Fibroblast of skin of back (primary cell): ENCODE measurements around the gene PFAS. TPM values are rescaled to one million over a fixed set of nuclear protein-coding genes. Genes with fewer than 3 reads are reported as not detected.
"Not testable (repeated sequence)": the region's sequence is repeated elsewhere in the genome, so short reads cannot be mapped to it uniquely, and the experiment has no call there.

Source experiments
- DNase-seq: peaks from one replicate; pipeline ENCODE4 v3.0.0-alpha.2; 2013
- polyA plus RNA-seq, 2 experiments: library from polyadenylated mRNA; unstranded; fragments of 120-200 nt; gene quantifications; one replicate each; pipeline ENCODE4 v1.2.1, GENCODE V29; 2013; ENCODE audit not compliant: insufficient read length in 2 of 2

PFAS gene, protein sequence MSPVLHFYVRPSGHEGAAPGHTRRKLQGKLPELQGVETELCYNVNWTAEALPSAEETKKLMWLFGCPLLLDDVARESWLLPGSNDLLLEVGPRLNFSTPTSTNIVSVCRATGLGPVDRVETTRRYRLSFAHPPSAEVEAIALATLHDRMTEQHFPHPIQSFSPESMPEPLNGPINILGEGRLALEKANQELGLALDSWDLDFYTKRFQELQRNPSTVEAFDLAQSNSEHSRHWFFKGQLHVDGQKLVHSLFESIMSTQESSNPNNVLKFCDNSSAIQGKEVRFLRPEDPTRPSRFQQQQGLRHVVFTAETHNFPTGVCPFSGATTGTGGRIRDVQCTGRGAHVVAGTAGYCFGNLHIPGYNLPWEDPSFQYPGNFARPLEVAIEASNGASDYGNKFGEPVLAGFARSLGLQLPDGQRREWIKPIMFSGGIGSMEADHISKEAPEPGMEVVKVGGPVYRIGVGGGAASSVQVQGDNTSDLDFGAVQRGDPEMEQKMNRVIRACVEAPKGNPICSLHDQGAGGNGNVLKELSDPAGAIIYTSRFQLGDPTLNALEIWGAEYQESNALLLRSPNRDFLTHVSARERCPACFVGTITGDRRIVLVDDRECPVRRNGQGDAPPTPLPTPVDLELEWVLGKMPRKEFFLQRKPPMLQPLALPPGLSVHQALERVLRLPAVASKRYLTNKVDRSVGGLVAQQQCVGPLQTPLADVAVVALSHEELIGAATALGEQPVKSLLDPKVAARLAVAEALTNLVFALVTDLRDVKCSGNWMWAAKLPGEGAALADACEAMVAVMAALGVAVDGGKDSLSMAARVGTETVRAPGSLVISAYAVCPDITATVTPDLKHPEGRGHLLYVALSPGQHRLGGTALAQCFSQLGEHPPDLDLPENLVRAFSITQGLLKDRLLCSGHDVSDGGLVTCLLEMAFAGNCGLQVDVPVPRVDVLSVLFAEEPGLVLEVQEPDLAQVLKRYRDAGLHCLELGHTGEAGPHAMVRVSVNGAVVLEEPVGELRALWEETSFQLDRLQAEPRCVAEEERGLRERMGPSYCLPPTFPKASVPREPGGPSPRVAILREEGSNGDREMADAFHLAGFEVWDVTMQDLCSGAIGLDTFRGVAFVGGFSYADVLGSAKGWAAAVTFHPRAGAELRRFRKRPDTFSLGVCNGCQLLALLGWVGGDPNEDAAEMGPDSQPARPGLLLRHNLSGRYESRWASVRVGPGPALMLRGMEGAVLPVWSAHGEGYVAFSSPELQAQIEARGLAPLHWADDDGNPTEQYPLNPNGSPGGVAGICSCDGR (N-terminal part only)
- polyA plus RNA-seq (2013, experiment 1 of 2; ENCODE audit: insufficient read length), result 32.4 TPM
- polyA plus RNA-seq (2013, experiment 2 of 2; ENCODE audit: insufficient read length), result 15.2 TPM

DNA sequence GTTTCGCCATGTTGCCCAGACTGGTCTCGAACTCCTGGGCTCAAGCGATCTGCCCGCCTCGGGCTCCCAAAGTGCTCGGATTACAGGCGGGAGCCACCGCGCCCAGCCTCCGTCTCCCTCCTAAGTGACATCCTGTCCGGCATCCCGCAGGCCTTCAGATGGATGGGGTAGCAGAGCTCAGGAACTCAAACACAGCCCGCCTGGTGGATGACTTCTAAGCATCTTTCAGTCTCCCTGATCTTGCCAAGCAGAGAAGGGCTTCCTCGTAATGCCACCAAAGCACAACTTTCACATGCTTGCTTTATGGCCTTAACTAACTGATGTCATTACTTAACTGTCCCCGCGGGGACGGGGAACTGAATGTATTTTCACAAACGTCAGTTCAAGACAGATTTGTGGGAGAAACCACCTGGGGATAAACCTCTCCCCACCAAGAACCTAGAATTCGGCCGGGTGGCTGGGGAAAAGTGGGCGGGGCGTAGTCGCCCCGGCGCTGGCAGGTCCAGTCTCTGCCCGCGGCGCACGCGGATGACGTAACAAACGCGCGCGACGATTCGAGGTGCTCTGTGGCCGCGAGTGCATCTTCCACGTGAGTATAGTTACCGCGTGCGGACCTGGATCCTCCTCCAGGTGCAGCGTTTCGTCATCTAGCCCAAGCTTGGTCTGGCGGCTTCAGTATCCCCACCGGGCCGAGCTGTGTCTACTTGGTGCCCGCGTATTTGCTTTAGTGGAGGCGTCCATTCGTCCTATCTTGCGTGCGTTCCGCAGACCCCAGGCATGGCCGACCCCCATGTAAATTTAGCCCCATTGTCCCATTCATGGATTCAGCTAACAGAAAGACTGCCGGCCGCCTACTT, at the start of gene PFAS:
Gene PFAS (plus strand): TSS at position 539 of the 857 bp plus-strand sequence. CDS start 4,649 bp downstream, outside the sequence.
- DNase-seq, result peak; percentile 91

GRCh38 chr17:8204761-8205555, 44.1 kb upstream of the PFAS start:
- no peak for DNase-seq

GRCh38 chr17:8206536-8206935, 42.6 kb upstream of the PFAS start:
- no peak for DNase-seq

GRCh38 chr17:8209907-8210760, 39.0 kb upstream of the PFAS start, which contains the start of gene AURKB:
Gene AURKB, minus strand, starts transcription at chr17:8210575. Its CDS starts 351 bp downstream, at chr17:8210224.
- peak; percentile 98 for DNase-seq

DNA sequence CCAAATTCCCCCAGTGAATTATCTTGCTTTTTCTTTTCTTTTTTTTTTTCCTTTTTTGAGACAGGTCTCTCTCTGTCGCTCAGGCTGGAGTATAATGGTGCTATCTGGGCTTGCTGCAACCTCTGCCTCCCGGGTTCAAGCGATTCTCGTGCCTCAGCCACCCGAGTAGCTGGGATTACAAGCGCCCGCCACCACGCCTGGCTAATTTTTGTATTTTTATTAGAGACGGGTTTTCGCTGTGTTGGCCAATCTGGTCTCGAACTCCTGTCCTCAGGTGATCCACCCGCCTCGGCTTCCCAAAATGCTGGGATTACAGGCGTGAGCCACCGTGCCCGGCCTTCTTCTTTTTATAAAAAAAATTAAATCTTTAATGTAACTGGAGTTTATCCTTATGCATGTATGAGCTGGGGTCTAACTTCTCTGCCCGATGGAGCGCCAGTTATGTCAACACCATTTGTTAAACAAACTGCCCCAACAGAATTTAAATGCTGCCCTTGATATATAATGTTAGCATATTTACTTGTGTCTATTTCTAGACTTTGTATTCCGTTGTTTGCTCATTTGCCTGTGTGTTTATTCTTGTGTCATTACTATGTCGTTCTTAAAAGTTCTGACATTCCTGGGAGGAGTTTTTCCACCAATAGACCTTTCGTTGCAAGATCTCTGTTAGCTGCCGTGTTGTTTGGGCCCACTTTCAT, 38.2 kb upstream of the PFAS start:
- DNase-seq, result no peak

DNA sequence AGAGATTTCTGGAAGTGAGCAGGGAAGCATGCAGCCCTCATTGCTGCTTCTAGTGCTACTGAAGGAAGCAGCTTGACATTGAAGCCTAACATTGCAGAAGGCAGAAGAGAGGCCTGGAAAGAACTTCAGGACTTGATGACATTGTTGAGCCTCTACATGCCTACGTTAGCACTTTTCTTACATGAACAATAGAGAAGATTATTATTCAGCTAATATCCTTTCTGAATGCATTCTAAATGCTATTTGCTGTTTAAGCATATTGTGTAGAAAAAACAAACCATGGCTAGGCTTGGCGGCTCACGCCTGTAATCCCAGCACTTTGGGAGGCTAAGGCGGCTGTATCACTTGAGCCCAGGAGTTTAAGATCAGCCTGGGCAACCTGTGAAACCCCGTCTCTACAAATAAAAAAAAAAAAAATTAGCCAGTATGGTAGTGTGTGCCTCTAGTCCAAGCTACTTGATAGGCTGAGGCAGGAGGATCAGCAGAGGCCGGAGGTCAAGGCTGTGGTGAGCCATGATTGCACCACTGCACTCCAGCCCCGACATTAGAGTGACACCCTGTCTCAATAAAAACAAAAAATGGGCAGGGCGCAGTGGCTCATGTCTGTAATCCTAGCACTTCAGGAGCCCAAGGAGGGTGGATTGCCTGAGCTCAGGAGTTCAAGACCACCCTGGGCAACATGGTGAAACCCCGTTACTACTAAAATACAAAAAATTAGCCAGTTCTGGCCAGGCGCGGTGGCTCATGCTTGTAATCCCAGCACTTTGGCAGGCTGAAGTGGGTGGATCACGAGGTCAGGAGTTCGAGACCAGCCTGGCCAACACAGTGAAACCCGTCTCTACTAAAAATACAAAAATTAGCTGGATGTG, 36.5 kb upstream of the PFAS start:
- no peak for DNase-seq

DNA sequence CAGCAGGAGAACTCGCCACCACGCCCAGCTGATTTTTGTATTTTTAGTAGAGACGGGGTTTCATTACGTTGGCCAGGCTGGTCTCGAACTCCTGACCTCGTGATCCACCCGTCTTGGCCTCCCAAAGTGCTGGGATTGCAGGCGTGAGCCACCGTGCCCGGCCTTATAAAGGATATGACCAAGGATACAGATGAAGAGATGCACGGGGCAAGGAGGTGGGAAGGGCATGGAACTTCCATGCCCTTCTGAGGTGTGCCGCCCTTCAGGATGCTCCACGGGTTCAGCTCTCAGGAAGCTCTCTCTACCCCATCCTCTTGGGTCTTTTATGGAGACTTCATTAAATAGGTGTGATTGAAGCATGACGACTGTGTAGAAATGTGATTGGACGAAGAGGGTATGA, 35.1 kb upstream of the PFAS start:
- not testable (repeated sequence) for DNase-seq

DNA sequence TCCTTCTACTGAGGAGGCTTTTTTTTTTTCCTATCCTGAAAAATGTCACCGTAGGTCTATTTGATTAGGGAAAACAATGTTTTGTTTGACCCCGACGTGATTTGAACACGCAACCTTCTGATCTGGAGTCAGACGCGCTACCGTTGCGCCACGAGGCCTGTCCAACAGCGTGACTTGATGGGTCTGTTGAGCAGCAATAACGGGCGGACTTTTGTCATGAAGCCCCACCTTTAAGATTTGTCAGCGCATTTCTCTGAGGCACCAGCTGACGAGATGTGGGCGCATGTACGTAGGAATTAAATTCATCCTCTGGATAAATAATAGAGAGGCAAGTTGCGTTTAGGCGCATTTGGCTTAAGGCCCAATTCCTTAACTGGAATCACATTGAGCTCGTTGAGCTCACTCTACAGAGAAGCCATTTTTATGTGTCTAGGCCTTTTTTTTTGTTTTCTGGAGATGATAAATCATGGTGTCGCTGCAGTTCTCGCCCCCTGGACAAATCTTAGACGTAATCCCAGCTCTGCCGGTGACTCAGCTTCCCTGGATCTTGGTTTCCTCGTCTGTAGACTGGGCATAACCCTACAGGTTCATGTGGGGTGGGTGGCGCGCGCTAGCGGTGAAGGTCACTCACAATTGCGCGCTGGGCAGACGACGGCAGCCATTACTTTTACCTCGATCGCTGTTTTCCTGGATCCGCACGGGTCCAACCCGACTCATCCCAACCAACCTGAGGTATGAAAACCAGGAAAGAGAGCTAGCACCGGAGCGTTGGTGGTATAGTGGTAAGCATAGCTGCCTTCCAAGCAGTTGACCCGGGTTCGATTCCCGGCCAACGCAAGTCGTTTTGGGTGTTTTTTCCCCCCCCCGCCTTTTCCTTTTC, 28.1 kb upstream of the PFAS start:
- peak; percentile 93 for DNase-seq

- peak; percentile 89 for DNase-seq
These were observed 27.3 kb upstream of the PFAS start for GRCh38 chr17:8221663-8222379.

DNA sequence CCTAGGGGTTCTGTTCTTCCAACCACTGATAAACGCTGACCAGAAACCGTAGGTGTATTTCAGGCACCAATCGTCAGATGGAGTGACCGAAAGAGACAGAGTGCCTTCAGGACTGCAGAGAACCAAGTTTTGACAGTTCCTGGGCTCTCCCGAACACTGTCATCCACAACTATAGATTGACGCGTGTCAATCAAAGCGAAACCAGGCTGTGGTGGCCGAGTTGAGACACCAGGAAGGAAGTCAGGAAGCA, 26.8 kb upstream of the PFAS start:
- no peak for DNase-seq

DNA sequence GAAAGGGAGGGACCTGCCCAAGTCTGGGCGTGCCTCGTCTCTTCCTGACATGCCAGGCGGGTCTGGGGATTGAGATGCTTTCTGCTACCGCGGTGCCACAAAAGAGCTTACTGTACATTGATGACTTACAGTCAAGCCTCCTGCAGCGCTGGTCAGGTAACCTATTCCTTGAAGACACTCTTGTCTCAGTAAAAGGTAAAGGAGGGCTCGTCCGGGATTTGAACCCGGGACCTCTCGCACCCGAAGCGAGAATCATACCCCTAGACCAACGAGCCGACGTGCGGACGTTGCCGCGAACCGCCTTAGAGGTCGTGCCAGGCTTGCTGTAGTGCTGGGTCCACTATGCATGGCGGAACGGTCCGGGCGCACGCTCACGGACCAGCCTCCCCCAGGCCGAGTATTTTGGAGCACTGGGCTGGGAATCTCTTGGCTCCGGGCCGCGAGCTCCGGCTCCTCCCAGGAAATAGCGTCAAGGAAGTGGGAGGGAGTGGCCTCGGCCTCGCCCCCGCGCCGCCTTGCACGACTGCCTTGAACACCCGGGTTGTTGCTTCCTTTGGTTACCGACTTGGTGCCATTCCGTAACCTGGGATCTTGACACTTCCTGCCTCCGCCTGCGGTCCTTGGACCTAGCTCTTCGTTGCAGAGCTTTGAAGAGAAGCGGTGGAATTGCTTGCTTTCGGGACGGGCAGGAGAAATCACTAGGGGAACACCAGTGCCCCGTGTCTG, 26.3 kb upstream of the PFAS start:
- peak; percentile 95 for DNase-seq

GRCh38 chr17:8223356-8224126, 25.5 kb upstream of the PFAS start:
- DNase-seq, result peak; percentile 68

- no peak for DNase-seq
These were observed 23.9 kb upstream of the PFAS start for GRCh38 chr17:8224891-8225812.
